Measurements from ENCODE around the gene FHDC1.

The FHDC1 gene

GRCh38 chr4:153014460-153014859 is 78.3 kb downstream of the FHDC1 start:
- DNase-seq: no peak

- DNase-seq: no peak
Measured at GRCh38 chr4:153016592-153016991, 80.5 kb downstream of the FHDC1 start.

GRCh38 chr4:153018031-153018430 is 81.9 kb downstream of the FHDC1 start:
- no peak for DNase-seq

GRCh38 chr4:153018684-153019083 is 82.6 kb downstream of the FHDC1 start:
- no peak for DNase-seq

- DNase-seq: no peak
Measured at GRCh38 chr4:153019906-153020305, 83.8 kb downstream of the FHDC1 start.

GRCh38 chr4:153020457-153020856 is 84.3 kb downstream of the FHDC1 start:
- no peak for DNase-seq

GRCh38 chr4:153021276-153021675 is 85.2 kb downstream of the FHDC1 start:
- no peak for DNase-seq

GRCh38 chr4:153022241-153022715 is 86.2 kb downstream of the FHDC1 start:
- DNase-seq: no peak

GRCh38 chr4:153023139-153023538 is 87.0 kb downstream of the FHDC1 start:
- no peak for DNase-seq

GRCh38 chr4:153023692-153024394 is 87.7 kb downstream of the FHDC1 start:
- DNase-seq: no peak

- no peak for DNase-seq
Measured at GRCh38 chr4:153024466-153024865, 88.3 kb downstream of the FHDC1 start.

GRCh38 chr4:153025406-153025805 is 89.3 kb downstream of the FHDC1 start:
- no peak for DNase-seq

- DNase-seq: no peak
Measured at GRCh38 chr4:153026591-153027346, 90.6 kb downstream of the FHDC1 start.

- no peak for DNase-seq
Measured at GRCh38 chr4:153027866-153028265, 91.7 kb downstream of the FHDC1 start.

GRCh38 chr4:153028535-153028934 is 92.4 kb downstream of the FHDC1 start:
- DNase-seq: no peak
